Urinary bladder (tissue), 4 donors: Measurements from ENCODE around the gene CIRBP. TPM values are rescaled to one million over a fixed set of nuclear protein-coding genes. Genes with fewer than 3 reads are reported as not detected.
A peak's percentile ranks its signal among the peaks of the same experiment; 100 is the strongest.

Experiments
- DNase-seq: peaks from one replicate; pipeline ENCODE4 v3.0.0-alpha.2; 2015; ENCODE audit errors: extremely low spot score
- H3K27ac ChIP-seq: one replicate; pipeline ENCODE4 v1.5.1; 2013; ENCODE audit warnings: low read depth, mild to moderate bottlenecking, moderate library complexity
- H3K36me3 ChIP-seq: one replicate; pipeline ENCODE4 v1.6.1; 2013; ENCODE audit warnings: mild to moderate bottlenecking, moderate library complexity; ENCODE audit not compliant: insufficient read depth
- H3K4me1 ChIP-seq: one replicate; pipeline ENCODE4 v1.6.1; 2013; ENCODE audit warnings: mild to moderate bottlenecking, moderate library complexity; ENCODE audit not compliant: insufficient read depth
- H3K4me3 ChIP-seq: one replicate; pipeline ENCODE4 v1.5.1; 2013; ENCODE audit warnings: low read depth, low read length
- WGBS: extraction: QIAGEN DNeasy Blood & Tissue Kit; methylation state at CpG from one replicate; pipeline ENCODE4 v1.1.7; 2013; 5-methylcytosine and 5-hydroxymethylcytosine counted together
- polyA plus RNA-seq: library from polyadenylated mRNA; stranded (reverse); fragments of 200-250 nt; gene quantifications from one replicate; pipeline ENCODE4 v1.2.3, GENCODE V29; 2013
- total RNA-seq: library from RNA; depleted of rRNA; stranded (reverse); fragments of >200 nt; gene quantifications from one replicate; pipeline ENCODE4 v1.2.3, GENCODE V29; 2014
- donor health status: healthy with polysubstance abuse.
- donor health status: healthy.

The CIRBP gene
- total and polyA plus RNA-seq, 2 donors: 267 to 536 TPM

DNA sequence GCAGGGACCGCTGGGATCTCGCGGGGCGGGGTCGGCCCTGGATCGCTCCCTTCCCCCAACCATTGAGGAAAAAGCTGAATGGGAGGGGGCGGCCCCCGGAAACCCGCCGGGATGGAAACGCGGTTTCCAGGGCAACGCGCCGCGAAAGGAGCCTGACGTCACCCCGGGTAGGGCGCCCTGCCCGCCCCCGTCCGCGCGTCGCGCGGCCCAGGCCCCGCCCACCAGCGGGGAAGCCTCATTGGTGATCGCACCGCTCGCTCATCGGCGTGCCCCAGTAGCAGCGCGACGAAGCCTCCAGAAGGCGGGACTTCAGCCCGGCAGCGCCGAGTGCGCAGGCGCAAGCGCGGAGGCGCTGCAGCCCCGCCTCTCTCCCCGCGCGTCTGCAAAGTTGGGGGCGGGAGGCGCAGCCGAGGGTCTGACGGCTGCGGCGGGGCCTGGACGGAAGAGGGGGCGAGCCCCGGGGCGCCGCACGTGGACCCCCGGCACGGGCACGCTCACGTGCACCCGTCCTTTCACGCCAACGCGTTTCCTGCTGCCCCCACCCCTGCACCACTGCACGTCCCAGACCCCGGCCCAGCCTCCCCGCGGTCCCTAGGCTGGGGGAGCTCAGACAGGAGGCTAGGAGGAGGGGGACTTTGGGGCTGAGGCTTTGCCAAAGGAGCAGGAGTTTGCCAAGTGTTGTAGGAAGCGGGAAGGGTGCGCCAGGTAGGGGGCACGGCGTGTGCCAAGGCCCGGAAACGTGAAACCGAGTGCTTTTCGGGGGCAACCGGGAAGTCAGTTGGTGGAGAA, 8.2 kb upstream of the CIRBP start:
- Histone ChIP-seq H3K4me3 (peak overlapping the region; percentile 44), H3K4me1 (peaks cover 2% of the 10 kb centered on the region), H3K36me3 (peaks cover 3% of the 10 kb centered on the region), H3K27ac (peak overlapping the region; percentile 94)
- WGBS: under 1% methylated on average over 83 of the region's 83 CpGs
- peak; percentile 82 for DNase-seq

DNA sequence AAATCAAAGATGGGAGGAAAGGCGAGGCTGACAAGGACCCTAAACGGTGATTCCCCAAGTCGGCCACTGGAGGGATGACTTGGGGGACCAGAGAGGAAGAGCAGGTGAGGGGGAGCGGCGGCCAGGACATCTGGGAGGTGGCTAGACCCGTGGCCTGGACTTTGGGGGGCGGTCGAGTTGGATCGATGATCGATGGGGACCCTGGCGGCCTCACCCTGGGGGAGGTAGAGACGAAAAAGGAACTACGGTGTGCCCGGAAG, 7.7 kb upstream of the CIRBP start:
- DNase-seq: no peak
- Histone ChIP-seq H3K4me3 (peak overlapping the region; percentile 44), H3K36me3 (peaks cover 3% of the 10 kb centered on the region), H3K4me1 (peaks cover 2% of the 10 kb centered on the region), H3K27ac (peak overlapping the region; percentile 86)
- 20% methylated on average over 14 of the region's 14 CpGs for WGBS

DNA sequence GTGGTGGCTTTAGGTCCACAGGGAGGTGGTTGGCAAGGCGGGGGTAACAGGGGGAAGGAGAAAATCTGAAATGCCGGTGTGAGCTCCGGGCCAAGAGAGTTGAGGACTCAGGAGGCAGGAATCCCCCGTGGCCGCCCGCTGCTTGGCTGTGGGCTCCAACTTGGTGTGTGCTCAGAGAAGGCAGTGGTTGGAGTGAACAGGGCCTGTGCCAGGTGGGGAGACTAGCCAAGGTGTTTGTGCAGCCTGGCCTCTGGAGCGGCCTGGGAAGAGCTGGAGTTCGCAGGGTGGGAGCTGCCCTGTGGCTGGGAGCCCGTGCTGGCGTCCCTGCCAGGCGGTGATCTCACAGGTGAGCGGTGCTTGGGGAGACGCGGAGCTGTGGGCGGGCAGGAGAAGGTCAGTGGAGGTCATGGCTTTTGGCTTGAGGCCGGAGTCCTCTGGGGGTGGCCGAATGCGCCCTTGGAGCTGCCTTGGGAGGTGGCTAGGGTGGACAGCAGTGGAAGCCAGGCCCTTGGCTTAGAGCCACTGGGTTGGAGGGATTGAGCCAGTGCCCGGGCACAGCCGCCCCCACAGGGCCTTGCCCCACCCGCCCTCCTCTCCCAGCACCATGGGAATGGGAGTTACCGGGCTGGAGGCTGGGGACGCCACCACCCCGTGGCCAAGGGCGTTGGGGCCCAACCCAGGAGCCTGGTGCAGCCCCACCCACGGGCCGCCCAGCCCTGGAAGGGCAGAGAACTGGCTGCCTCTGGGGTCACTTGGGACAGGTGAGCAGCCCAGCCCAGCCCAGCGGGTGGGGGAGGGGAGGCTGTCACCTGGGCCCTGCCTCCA, 7.1 kb upstream of the CIRBP start:
- DNase-seq: no peak
- Histone ChIP-seq H3K36me3 (peaks cover 2% of the 10 kb centered on the region), H3K4me3 (no peak overlapping the region), H3K4me1 (peaks cover 2% of the 10 kb centered on the region), H3K27ac (peak overlapping the region; percentile 86)
- 37% methylated on average over 28 of the region's 28 CpGs for WGBS

GRCh38 chr19:1262623-1263123, 6.5 kb upstream of the CIRBP start:
- Histone ChIP-seq H3K36me3 (no peaks in the 10 kb centered on the region), H3K27ac (peak overlapping the region; percentile 86), H3K4me1 (peaks cover 2% of the 10 kb centered on the region), H3K4me3 (no peak overlapping the region)
- no peak for DNase-seq
- WGBS: 62% methylated on average over 21 of the region's 21 CpGs

DNA sequence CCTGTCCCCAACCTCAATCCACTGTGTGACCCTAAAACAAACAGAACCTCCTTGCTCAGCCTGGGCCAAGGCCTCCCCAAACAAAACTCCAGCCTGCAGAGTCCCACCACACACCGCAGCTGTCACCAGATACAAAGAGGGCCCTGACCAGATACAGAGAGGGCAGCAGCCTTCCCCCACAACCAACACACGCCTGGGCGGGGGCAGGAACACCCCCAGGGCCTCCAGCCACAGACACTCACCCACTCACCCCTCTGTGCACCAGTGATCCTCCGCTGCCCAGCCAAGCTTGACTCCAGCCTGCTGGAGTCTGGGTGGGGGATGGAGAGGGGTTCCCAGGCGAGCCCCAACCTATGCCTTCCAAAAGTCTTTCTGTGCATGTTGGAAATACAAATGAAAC, 5.9 kb upstream of the CIRBP start:
- no peak overlapping the region for H3K27ac ChIP-seq
- 78% methylated on average over 5 of the region's 5 CpGs for WGBS
- peaks cover 2% of the 10 kb centered on the region for H3K4me1 ChIP-seq
- no peaks in the 10 kb centered on the region for H3K36me3 ChIP-seq
- no peak overlapping the region for H3K4me3 ChIP-seq
- DNase-seq: no peak

DNA sequence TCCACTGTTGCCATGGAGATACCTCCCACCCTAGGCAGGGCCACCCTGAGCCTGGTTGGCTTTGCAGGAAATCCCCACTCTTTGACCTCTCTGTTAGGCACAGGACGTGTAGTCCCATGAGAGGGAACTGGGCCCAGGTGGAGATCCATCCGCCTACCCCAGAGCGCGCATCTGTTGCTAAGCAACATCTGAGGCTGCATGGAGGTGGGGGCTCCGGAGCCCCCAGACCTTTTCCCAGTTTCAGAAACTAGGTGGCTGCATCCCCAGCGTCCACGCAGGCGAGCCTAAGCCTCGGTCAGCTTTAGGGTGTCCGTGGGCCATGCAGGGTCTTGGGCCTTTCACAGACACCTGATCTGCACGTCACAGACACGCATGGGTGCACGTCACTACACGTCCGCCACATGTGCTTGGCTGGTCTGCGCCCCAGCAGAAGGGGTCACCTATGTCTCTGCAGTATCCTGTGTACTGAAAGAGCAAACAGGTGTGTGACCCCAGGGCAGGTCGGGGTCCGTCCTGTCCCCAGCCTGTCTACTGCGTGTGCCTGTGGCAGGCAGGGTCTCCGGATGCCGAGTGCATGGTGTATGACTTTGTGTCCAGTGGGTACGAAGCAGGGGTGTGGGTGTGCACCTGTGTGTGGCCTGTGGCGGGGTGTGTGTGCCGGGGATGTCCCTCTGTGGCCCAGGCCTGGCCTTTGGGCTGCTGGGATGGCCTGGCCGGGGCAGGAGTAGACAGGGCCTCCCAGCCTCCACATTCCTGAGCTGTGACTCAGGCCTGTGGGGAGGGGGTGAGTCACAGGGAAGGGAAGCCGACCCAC, 4.1 kb upstream of the CIRBP start:
- no peaks in the 10 kb centered on the region for H3K4me1 ChIP-seq
- H3K36me3 ChIP-seq: no peaks in the 10 kb centered on the region
- WGBS: 66% methylated on average over 26 of the region's 26 CpGs
- DNase-seq: no peak
- H3K4me3 ChIP-seq: no peak overlapping the region
- H3K27ac ChIP-seq: peak overlapping the region; percentile 28

DNA sequence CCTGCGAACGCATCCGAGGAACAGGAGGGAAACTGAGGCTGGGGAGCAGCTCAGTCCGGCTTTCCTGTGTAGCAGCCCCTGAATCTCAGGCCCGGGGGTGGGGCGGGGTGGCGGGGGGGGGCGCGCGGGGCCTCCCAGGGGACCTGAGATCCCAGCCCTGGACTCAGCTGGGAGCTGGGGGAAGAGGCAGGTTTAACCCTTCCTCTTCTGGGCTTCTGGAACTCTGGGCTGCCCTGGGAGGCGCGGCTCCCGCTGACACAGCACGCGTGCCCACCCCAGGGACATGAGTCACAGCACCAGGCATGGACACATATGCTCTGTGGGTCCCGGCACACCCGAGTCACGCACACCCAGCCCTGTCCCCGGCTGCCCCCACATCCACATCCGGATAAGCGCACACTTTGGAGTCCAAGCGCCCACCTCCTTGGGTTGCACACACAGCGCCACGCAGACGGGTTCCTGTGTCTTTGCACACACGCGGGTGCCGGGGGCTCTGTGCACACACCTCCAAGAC, 3.5 kb upstream of the CIRBP start:
- H3K27ac ChIP-seq: peak overlapping the region; percentile 68
- no peaks in the 10 kb centered on the region for H3K36me3 ChIP-seq
- H3K4me1 ChIP-seq: no peaks in the 10 kb centered on the region
- no peak overlapping the region for H3K4me3 ChIP-seq
- WGBS: 7% methylated on average over 28 of the region's 28 CpGs
- DNase-seq: no peak

- DNase-seq: no peak
- Histone ChIP-seq H3K4me3 (peak overlapping the region; percentile 33), H3K27ac (peak overlapping the region; percentile 68), H3K4me1 (no peaks in the 10 kb centered on the region), H3K36me3 (no peaks in the 10 kb centered on the region)
- WGBS: 2% methylated on average over 84 of the region's 84 CpGs
These were observed 2.8 kb upstream of the CIRBP start for GRCh38 chr19:1266129-1266915.

GRCh38 chr19:1266916-1267476, 2.1 kb upstream of the CIRBP start:
- under 1% methylated on average over 59 of the region's 59 CpGs for WGBS
- DNase-seq: no peak
- no peaks in the 10 kb centered on the region for H3K36me3 ChIP-seq
- H3K27ac ChIP-seq: peak overlapping the region; percentile 68
- H3K4me3 ChIP-seq: peak overlapping the region; percentile 33
- H3K4me1 ChIP-seq: no peaks in the 10 kb centered on the region

DNA sequence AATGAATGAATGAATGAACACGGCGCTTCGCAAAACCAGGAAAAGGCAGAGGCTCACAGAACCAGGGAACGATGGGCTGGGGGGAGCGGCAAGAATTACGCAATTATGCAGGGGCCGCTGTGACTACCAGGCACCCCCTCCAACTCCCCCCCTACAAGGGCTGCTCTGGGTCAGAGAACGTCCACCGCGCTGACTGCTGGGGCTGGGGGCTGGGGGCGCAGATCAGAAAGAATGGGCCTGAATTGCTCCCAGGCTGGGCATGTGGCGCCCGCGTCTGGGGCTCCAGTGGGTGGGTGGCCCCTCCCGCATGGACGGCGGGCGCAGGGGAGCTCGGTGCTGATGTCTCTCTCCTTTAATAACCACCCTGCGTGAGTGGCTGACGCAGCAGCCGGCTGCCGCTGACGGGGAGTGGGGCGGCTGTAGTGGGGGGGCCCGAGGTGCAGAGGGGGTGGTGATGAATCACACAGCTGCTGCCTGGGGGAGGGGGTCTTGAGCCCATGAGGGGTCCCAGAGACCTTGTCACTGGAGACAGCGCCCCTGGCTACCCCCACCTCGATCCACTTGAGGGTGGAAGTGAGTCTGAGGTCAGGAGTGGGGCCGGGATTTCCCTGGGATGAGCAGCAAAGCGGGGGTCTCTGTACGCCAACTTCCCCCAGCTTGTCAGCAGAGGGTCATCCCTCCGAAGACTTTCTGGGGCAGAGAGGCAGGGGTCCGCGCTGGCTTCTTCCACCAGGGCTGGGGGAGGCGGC, 1.5 kb upstream of the CIRBP start:
- no peak overlapping the region for H3K27ac ChIP-seq
- DNase-seq: no peak
- 31% methylated on average over 35 of the region's 35 CpGs for WGBS
- H3K4me1 ChIP-seq: no peaks in the 10 kb centered on the region
- no peaks in the 10 kb centered on the region for H3K36me3 ChIP-seq
- H3K4me3 ChIP-seq: no peak overlapping the region

DNA sequence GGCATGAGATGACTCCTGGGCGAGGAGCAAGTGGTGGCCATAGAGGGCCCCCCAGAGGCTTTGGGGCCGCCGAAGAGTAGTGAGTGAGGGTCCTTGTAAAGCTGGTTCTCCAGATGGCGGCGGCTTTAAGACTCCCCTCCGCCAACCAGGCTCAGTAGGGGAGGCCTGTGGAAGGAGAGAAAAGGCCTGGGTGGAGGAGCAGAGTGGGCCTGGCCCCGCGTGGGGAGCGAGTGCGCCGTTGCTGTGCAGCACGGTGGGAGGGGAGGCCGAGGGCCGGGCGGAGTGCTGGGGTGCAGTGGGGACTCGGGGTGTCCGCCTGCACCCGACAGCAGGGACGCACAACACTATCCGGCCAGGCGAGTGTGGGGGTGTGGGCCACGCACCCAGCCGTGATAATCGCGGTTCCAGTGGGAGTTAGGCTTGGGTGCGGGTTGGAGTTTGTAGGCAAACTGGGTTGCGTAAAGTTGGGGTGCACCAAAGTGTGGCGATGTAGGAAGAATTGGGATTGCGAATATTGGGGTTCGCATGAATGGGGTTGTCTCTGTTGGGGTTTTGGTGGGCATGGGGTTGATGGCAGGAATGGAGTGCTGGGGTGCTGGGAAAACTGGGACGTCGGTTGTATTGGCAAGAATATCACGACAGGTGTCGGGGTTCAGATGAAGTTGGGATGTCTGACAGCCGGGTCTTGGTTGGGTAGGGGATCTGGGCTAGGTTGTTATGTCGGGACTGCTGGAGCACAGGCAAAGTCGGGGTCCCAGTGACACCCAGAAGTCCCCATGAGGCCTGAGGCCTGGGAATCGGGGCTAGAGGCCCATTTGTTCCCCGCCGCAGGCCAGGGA, 687 bp upstream of the CIRBP start:
- H3K4me3 ChIP-seq: no peak overlapping the region
- WGBS: 47% methylated on average over 40 of the region's 40 CpGs

More for the DNA sequence above, 687 bp upstream of the CIRBP start:
- no peaks in the 10 kb centered on the region for H3K4me1 ChIP-seq
- H3K27ac ChIP-seq: peak overlapping the region; percentile 4
- no peak for DNase-seq
- peaks cover 3% of the 10 kb centered on the region for H3K36me3 ChIP-seq
